A673 (cell line): ENCODE data around the gene SCAMP3. TPM values are rescaled to one million over a fixed set of nuclear protein-coding genes. Genes with fewer than 3 reads are reported as not detected.

Experiments used
- BruUV-seq: library from RNA; stranded (reverse); fragments of 400-500 nt; replicated peaks from 2 replicates; lab custom pipeline; 2021; lab: Mats Ljungman, UMichigan
- CTCF ChIA-PET: fragments of 300-600 bp; sonication (Branson Sonifier 250); formaldehyde crosslinking; loops from one replicate; lab custom pipeline; 2022; ENCODE audit warnings: antibody characterized with exemption; lab: Charles Lee
- POLR2A ChIA-PET: fragments of 300-600 bp; sonication (Branson Sonifier 250); formaldehyde crosslinking; loops from one replicate; lab custom pipeline; 2022; ENCODE audit warnings: antibody characterized with exemption; ENCODE audit not compliant: low non-redundant PET; lab: Charles Lee
- DNase-seq: peaks from one replicate; pipeline ENCODE4 v3.0.0-alpha.2; 2015; ENCODE audit warnings: low spot score
- H3K27ac ChIP-seq: fragments of 200-600 bp; sonication (generic); 2 replicates; pipeline ENCODE4 v1.5.1; 2016; ENCODE audit warnings: mixed run types, low read depth, mild to moderate bottlenecking, mixed read lengths, antibody characterized with exemption, low read length; ENCODE audit not compliant: poor library complexity, severe bottlenecking
- H3K27me3 ChIP-seq: fragments of 200-600 bp; sonication (generic); replicated peaks from 2 replicates; pipeline ENCODE4 v1.6.1; 2017; ENCODE audit warnings: mixed run types, low read depth, mild to moderate bottlenecking, mixed read lengths, antibody characterized with exemption, low read length; ENCODE audit not compliant: insufficient read depth, poor library complexity
- H3K36me3 ChIP-seq: fragments of 200-600 bp; sonication (generic); 2 replicates; pipeline ENCODE4 v1.6.1; 2016; ENCODE audit warnings: mixed run types, mild to moderate bottlenecking, mixed read lengths, antibody characterized with exemption, low read length; ENCODE audit not compliant: insufficient read depth, poor library complexity, severe bottlenecking
- H3K4me1 ChIP-seq: fragments of 200-600 bp; sonication (generic); 2 replicates; pipeline ENCODE4 v1.6.1; 2017; ENCODE audit warnings: mixed run types, mild to moderate bottlenecking, mixed read lengths, antibody characterized with exemption, low read length; ENCODE audit not compliant: insufficient read depth, poor library complexity, severe bottlenecking
- H3K4me3 ChIP-seq: fragments of 200-600 bp; sonication (generic); 2 replicates; pipeline ENCODE4 v1.5.1; 2016; ENCODE audit warnings: low read depth, mixed run types, mild to moderate bottlenecking, mixed read lengths, low read length; ENCODE audit not compliant: poor library complexity, severe bottlenecking
- H3K9me3 ChIP-seq: fragments of 200-600 bp; sonication (generic); 2 replicates; pipeline ENCODE4 v1.6.1; 2016; ENCODE audit warnings: mixed run types, low read depth, mild to moderate bottlenecking, mixed read lengths, antibody characterized with exemption, low read length; ENCODE audit not compliant: poor library complexity, severe bottlenecking
- EZH2 ChIP-seq: fragments of 200-600 bp; sonication (generic); IDR thresholded peaks from 2 replicates; pipeline ENCODE4 v1.6.1; 2017; ENCODE audit warnings: borderline replicate concordance, low read depth, mild to moderate bottlenecking, mixed read lengths, antibody characterized with exemption, low read length; ENCODE audit not compliant: poor library complexity, severe bottlenecking
- intact Hi-C: fragments of 100-400 bp; cut with micrococcal nuclease; formaldehyde crosslinking; loops from one replicate; pipeline ENCODE4 v1.10.0; 2022; ENCODE audit not compliant: unreplicated experiment
- total RNA-seq: library from RNA; stranded (reverse); gene quantifications from 2 replicates; pipeline ENCODE4 v1.2.3, GENCODE V29; 2021
- TF ChIP-seq, protein P1 (sequence below): fragments of 300-800, 200-600 bp; sonication (generic); conservative IDR thresholded peaks from 2 replicates; pipeline ENCODE4 v1.5.1; 2017; ENCODE audit warnings: low read depth, mild to moderate bottlenecking, antibody characterized with exemption, low read length, moderate library complexity, mixed read lengths

Gene SCAMP3
- total RNA-seq, 1 experiment from 2014 or later = 115 TPM

DNA sequence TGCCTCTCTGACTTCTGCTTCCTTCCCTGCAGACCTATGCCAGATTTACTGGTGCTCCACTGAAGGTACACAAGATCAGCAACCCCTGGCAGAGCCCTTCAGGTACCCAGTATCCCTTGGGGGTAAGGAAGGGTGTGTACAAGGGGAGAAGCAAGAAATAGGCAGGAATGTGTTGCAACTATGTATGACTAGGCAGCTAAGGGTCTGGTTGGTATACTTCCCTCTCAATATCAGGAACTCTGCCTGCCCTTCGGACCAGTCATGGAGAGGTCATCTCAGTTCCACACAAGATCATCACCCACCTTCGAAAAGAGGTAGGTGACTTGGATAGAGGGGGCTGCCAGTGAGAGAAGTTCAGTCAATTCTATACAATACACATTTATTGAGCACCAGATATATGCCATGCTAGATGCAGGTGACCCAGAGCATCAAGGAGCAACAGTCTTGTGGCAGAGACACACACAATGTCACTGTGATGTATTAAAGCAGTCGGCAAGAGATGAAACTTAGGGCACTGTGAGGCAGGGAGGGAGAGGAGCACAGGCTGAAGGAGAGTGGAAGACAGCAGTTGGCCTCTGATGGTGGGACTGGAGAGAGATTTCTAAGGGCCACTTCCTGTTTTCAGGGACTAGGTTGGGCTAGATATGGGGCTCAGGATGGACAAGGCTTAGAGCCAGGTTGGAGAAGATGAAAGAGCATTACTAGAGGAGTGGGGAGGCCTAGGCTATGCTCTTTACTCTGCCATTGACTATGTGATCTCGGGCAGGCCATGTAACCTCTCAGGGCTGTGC is 51.7 kb downstream of the SCAMP3 start:
- H3K27ac ChIP-seq = no peak overlapping the region
- CTCF ChIA-PET = no interaction called here
- no peaks in the 10 kb centered on the region for H3K9me3 ChIP-seq
- POLR2A ChIA-PET = no interaction called here
- BruUV-seq = no TSS peak
- H3K36me3 ChIP-seq = no peaks in the 10 kb centered on the region
- no peaks in the 10 kb centered on the region for H3K27me3 ChIP-seq
- TF ChIP-seq EZH2 = no peak
- TF ChIP-seq, protein P1, sequence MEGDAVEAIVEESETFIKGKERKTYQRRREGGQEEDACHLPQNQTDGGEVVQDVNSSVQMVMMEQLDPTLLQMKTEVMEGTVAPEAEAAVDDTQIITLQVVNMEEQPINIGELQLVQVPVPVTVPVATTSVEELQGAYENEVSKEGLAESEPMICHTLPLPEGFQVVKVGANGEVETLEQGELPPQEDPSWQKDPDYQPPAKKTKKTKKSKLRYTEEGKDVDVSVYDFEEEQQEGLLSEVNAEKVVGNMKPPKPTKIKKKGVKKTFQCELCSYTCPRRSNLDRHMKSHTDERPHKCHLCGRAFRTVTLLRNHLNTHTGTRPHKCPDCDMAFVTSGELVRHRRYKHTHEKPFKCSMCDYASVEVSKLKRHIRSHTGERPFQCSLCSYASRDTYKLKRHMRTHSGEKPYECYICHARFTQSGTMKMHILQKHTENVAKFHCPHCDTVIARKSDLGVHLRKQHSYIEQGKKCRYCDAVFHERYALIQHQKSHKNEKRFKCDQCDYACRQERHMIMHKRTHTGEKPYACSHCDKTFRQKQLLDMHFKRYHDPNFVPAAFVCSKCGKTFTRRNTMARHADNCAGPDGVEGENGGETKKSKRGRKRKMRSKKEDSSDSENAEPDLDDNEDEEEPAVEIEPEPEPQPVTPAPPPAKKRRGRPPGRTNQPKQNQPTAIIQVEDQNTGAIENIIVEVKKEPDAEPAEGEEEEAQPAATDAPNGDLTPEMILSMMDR = no peak
- no peak for DNase-seq
- intact Hi-C loops = no loop called here
- H3K4me3 ChIP-seq = peak overlapping the region; percentile 95
- H3K4me1 ChIP-seq = peaks cover 16% of the 10 kb centered on the region

DNA sequence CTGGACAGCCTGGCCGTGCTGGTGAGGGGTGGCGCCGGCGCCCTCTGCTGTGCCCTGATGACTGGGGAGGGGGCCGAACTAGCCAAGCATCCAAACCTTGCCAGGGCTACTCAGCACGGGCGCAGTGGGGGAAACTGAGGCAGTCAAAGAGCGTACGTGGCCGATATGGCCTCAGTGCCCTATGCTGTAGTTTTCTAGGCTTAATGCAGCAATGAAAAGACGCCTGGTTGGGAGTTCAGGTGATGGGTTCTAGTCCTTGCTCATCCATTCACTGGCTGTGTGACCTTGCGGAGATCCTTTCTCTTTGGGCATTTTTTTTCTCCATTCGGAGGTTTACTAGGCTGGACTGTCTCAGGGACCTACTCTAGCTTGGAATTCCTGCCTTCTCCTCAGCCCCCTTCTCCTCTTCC is 52.8 kb downstream of the SCAMP3 start:
- DNase-seq = no peak
- BruUV-seq = TSS peak; percentile 87
- CTCF ChIA-PET = interaction anchor here (1.0 kb wide), 1 partner anchor 15 kb away, joined by 6 read pairs; no protein-coding TSS in a partner anchor
- Histone ChIP-seq H3K4me3 (peak overlapping the region; percentile 95), H3K4me1 (peaks cover 16% of the 10 kb centered on the region), H3K27me3 (no peaks in the 10 kb centered on the region), H3K36me3 (no peaks in the 10 kb centered on the region), H3K9me3 (no peaks in the 10 kb centered on the region), H3K27ac (peak overlapping the region; percentile 93)
- TF ChIP-seq, protein P1 = no peak
- TF ChIP-seq EZH2 = no peak
- intact Hi-C loops = loop anchor here (5.0 to 10.0 kb wide), 3 partner anchors 33 to 385 kb away; partner anchors contain the start of gene RUSC1
- POLR2A ChIA-PET = interaction anchor here (0.7 kb wide), 1 partner anchor 18 kb away, joined by 4 read pairs; no protein-coding TSS in a partner anchor

DNA sequence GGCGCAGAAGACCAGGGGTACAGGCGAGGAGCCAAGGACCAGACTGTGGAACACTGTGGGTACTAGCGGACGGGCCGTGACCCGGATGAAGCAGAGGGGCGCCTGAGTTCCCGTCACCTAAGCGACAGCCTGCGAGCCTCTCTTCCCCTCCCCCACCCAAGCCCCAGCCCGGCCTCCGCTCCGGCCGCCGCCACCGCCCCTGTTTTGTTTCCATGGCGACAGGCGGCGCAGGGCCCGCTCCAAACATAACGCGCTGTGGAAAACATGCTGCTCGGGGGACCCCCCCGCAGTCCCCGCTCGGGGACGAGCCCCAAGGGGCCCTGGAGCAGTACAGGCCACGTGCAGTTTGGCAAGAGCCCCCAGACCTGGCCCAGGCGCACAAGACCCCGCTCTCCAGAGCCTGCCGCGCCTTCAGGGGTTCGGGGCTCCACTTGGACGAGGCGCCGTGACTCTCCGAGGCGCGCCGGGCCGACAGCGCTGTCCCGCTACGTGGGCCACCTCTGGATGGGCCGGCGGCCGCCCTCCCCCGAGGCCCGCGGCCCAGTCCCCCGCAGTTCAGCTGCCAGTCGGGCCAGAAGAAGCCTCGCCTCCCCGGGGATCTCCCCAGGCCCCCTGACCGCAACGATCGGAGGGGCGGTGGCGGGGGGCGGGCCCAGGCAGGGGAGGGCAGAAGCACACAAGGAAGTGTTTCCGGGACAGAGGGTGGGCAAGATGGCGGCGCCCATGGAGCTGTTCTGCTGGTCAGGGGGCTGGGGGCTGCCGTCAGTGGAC is 53.4 kb downstream of the SCAMP3 start, which contains the start of gene MTX1:
Gene MTX1, plus strand, starts transcription at position 155 of the 771 bp plus-strand sequence. Its CDS starts 110 bp downstream, at position 265.
- Histone ChIP-seq H3K27ac (peak within 1 kb of the TSS; percentile 93), H3K36me3 (no peaks in the 10 kb centered on the region), H3K9me3 (no peaks in the 10 kb centered on the region), H3K4me3 (peak within 1 kb of the TSS; percentile 95), H3K4me1 (peaks cover 16% of the 10 kb centered on the region), H3K27me3 (no peaks in the 10 kb centered on the region)
- POLR2A ChIA-PET = interaction anchor here (0.5 to 0.7 kb wide), 2 partner anchors 12 to 18 kb away, joined by 3 to 4 read pairs; no protein-coding TSS in a partner anchor
- no TSS peak for BruUV-seq
- CTCF ChIA-PET = interaction anchor here (1.0 kb wide), 1 partner anchor 15 kb away, joined by 6 read pairs; no protein-coding TSS in a partner anchor
- TF ChIP-seq EZH2 = no peak
- TF ChIP-seq, protein P1 = no peak
- peak; percentile 87 for DNase-seq
- intact Hi-C loops = loop anchor here (5.0 to 10.0 kb wide), 3 partner anchors 34 to 386 kb away; partner anchors contain the start of gene RUSC1
